Ectodermal cell (in vitro differentiated cells): Measurements from ENCODE around the gene RAD51B.

Experiments used
- H3K27ac ChIP-seq: 2 replicates; pipeline ENCODE4 v1.7.0; 2013; ENCODE audit warnings: mild to moderate bottlenecking, low read depth, low read length; ENCODE audit not compliant: insufficient read depth, poor library complexity, severe bottlenecking
- H3K27me3 ChIP-seq: 2 replicates; pipeline ENCODE4 v1.7.0; 2013; ENCODE audit warnings: mild to moderate bottlenecking, low read length; ENCODE audit not compliant: insufficient read depth, control insufficient read depth, poor library complexity, severe bottlenecking
- H3K36me3 ChIP-seq: one replicate; pipeline ENCODE4 v1.7.0; 2013; ENCODE audit warnings: low read length; ENCODE audit not compliant: control insufficient read depth, insufficient read depth
- H3K4me1 ChIP-seq: one replicate; pipeline ENCODE4 v1.7.0; 2013; ENCODE audit warnings: low read length; ENCODE audit not compliant: control insufficient read depth, insufficient read depth
- H3K4me3 ChIP-seq: 2 replicates; pipeline ENCODE4 v1.7.0; 2013; ENCODE audit warnings: low read depth, low read length, control low read depth; ENCODE audit not compliant: insufficient read depth
- H3K9me3 ChIP-seq: 2 replicates; pipeline ENCODE4 v1.7.0; 2013; ENCODE audit warnings: mild to moderate bottlenecking, low read length, moderate library complexity; ENCODE audit not compliant: control insufficient read depth
- WGBS, 2 experiments: methylation state at CpG; one replicate each; pipeline ENCODE4 v1.1.7; 2013; ENCODE audit warnings: missing lambda C conversion rate in 2 of 2; 5-methylcytosine and 5-hydroxymethylcytosine counted together

The RAD51B gene

DNA sequence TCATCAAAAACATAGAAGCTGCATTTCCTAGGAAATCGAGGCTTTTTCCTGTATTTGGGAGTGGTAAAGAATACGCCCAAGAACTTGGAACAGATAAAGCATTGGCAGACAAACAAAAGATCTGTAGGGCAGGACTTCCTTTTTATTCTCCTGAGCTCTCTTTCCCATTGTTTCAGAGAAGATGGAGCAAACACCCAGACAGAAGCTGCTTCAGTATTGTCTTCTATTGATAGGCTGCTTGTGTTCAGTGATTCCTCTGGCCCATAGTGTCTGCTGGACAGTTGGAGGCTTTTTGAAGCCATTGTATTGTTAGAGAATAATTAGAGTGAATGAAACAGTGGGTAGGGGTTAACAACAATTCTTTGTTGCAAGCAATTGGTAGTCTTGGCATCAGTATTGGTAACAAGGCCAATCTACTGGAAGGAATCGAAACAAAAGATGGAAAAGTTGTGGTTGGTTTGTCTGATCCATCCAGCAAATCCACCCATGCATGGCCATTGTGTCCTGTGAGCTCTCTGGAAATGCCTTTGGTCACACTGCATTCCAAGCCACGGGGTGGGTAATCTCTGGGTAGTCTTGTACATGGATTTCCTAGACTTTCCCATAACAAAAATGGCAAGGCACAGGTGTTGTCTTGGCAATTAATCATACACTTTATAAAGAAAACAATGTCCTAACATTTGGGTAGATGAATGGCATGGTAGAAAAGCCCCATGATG lies 424.8 kb downstream of the RAD51B start:
- no peaks in the 10 kb centered on the region for H3K27me3 ChIP-seq
- H3K27ac ChIP-seq, result no peak overlapping the region
- H3K4me3 ChIP-seq, result no peak overlapping the region
- H3K9me3 ChIP-seq, result no peaks in the 10 kb centered on the region
- peaks cover 53% of the 10 kb centered on the region for H3K4me1 ChIP-seq
- WGBS, 2 experiments, result 69 to 90% methylated on average over 3 to 4 of the region's 4 CpGs
- H3K36me3 ChIP-seq, result no peaks in the 10 kb centered on the region

GRCh38 chr14:68245146-68246073 lies 425.8 kb downstream of the RAD51B start:
- H3K27ac ChIP-seq, result no peak overlapping the region
- H3K9me3 ChIP-seq, result no peaks in the 10 kb centered on the region
- no peaks in the 10 kb centered on the region for H3K36me3 ChIP-seq
- no peaks in the 10 kb centered on the region for H3K27me3 ChIP-seq
- WGBS, 2 experiments, result 95 to 97% methylated on average over 7 of the region's 7 CpGs
- no peak overlapping the region for H3K4me3 ChIP-seq
- H3K4me1 ChIP-seq, result peaks cover 62% of the 10 kb centered on the region

GRCh38 chr14:68246074-68246785 lies 426.7 kb downstream of the RAD51B start:
- peaks cover 69% of the 10 kb centered on the region for H3K4me1 ChIP-seq
- no peak overlapping the region for H3K4me3 ChIP-seq
- 79 to 84% methylated on average over 3 of the region's 3 CpGs for WGBS, 2 experiments
- H3K27ac ChIP-seq, result no peak overlapping the region
- no peaks in the 10 kb centered on the region for H3K36me3 ChIP-seq
- H3K9me3 ChIP-seq, result no peaks in the 10 kb centered on the region
- H3K27me3 ChIP-seq, result no peaks in the 10 kb centered on the region

DNA sequence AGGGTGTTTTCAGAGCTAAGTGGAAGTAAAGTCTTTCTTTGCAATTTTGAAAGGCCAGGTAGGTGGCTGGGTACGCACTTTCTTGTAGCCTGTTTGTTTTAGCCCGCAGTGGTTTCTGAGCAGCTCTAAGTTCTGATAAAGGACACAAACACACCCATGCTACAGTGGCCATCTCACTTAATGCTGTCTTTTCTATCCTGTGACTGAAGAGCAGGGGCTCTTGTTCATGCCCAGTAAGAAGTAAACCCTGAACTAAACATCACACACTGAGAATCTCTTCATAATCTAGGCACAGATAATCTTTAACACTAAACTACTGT lies 427.2 kb downstream of the RAD51B start:
- no peak overlapping the region for H3K27ac ChIP-seq
- H3K4me1 ChIP-seq, result peaks cover 73% of the 10 kb centered on the region
- H3K9me3 ChIP-seq, result no peaks in the 10 kb centered on the region
- no peaks in the 10 kb centered on the region for H3K27me3 ChIP-seq
- no peaks in the 10 kb centered on the region for H3K36me3 ChIP-seq
- WGBS, 2 experiments, result 66 to 73% methylated on average over 2 of the region's 2 CpGs
- H3K4me3 ChIP-seq, result no peak overlapping the region

- no peaks in the 10 kb centered on the region for H3K27me3 ChIP-seq
- H3K27ac ChIP-seq, result no peak overlapping the region
- no peaks in the 10 kb centered on the region for H3K9me3 ChIP-seq
- 82 to 100% methylated on average over 1 to 2 of the region's 3 CpGs for WGBS, 2 experiments
- no peak overlapping the region for H3K4me3 ChIP-seq
- peaks cover 78% of the 10 kb centered on the region for H3K4me1 ChIP-seq
- no peaks in the 10 kb centered on the region for H3K36me3 ChIP-seq
Measured at GRCh38 chr14:68247274-68247673, 427.7 kb downstream of the RAD51B start.

GRCh38 chr14:68247676-68248268 lies 428.2 kb downstream of the RAD51B start:
- no peak overlapping the region for H3K27ac ChIP-seq
- WGBS, 2 experiments, result 81 to 90% methylated on average over 4 of the region's 4 CpGs

GRCh38 chr14:68248481-68249255 lies 429.1 kb downstream of the RAD51B start:
- H3K36me3 ChIP-seq, result no peaks in the 10 kb centered on the region
- H3K27me3 ChIP-seq, result no peaks in the 10 kb centered on the region
- H3K4me3 ChIP-seq, result no peak overlapping the region
- 51 to 53% methylated on average over 7 of the region's 7 CpGs for WGBS, 2 experiments
- no peaks in the 10 kb centered on the region for H3K9me3 ChIP-seq
- no peak overlapping the region for H3K27ac ChIP-seq
- H3K4me1 ChIP-seq, result peaks cover 76% of the 10 kb centered on the region

More at GRCh38 chr14:68247676-68248268, 428.2 kb downstream of the RAD51B start:
- Histone ChIP-seq H3K27me3 (no peaks in the 10 kb centered on the region), H3K4me3 (no peak overlapping the region), H3K36me3 (no peaks in the 10 kb centered on the region), H3K4me1 (peaks cover 79% of the 10 kb centered on the region), H3K9me3 (no peaks in the 10 kb centered on the region)

DNA sequence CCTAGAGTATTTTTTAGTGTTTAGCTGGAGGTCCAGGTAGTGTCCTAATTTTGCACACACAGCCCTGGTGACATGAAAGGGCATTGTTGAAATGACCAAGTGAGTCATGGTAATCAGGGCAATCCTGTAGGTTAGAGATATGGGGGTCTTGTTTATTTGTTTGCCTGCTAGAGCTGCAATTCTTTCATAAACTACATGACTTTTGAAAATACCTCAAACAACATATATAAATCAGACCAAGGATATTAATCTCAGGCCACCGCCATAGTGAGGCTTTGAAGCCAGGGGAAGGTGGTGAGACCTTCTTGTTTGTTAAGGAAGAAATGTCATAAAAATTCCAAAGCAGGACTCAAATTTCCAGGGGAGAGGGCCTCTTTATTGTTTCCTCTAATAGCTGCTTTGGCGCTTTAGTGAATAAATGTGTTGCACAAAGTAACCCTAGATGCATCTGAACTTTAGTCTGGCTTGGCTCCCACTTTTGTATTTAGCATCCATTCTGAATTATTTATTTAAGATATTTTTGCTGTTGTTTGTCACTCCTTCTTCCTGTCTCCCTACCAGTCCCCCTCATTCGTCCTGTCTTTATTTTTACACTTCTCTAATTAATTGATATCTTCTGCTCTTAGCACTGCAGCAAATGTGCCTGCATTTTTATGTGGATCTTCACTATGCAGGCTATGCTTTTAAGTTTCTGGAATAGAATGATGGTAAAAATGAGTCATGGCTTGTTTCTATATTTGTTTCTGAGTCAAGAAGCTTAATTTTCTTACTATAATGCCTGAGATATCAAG lies 430.3 kb downstream of the RAD51B start:
- Histone ChIP-seq H3K27ac (no peak overlapping the region), H3K4me3 (no peak overlapping the region), H3K36me3 (no peaks in the 10 kb centered on the region), H3K9me3 (no peaks in the 10 kb centered on the region), H3K27me3 (no peaks in the 10 kb centered on the region), H3K4me1 (peaks cover 69% of the 10 kb centered on the region)
- WGBS, 2 experiments, result 86 to 89% methylated on average over 3 of the region's 3 CpGs
